ENCODE data around the gene NCK2. TPM values are rescaled to one million over a fixed set of nuclear protein-coding genes. Genes with fewer than 3 reads are reported as not detected.

The NCK2 gene
- total and polyA plus RNA-seq, 2 experiments from 2014 or later, result 55.0 to 65.9 TPM

DNA sequence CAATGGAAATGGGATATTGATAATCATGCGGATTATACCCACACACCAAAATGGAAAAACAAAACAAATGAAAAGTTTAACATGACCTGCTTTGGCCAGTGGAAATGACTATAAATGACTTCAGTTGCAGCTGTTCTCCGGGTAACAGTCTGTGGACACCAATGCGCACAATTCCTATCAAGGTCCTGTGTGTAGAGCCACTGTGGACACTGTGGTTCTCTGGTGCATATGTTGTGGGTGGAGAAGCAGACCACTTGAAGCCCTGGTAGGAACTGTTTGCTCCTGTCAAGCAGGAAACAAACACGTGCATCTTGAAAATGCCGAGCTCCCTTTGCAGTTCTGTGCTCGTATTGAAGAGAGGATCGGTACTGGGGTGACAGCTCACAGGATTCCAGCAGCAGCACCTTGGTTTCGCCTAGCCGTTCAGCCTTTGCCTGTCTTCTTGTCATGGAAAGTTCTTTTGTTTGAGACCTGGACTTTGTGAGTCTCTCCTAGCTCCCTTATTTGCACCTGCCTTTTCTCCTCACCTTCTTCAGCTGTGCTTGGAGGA is 32.9 kb downstream of the NCK2 start:
- H3K9me3 ChIP-seq (ENCODE audit: low read depth), result no peaks in the 10 kb centered on the region
- H3K36me3 ChIP-seq, result no peaks in the 10 kb centered on the region
- H3K4me1 ChIP-seq (ENCODE audit: low read depth), result no peaks in the 10 kb centered on the region
- H3K4me3 ChIP-seq, result no peak overlapping the region
- no peak overlapping the region for H3K27ac ChIP-seq
- no peak for DNase-seq (ENCODE audit: low read depth in 1 of 2, low spot score in 1 of 2)
- TF ChIP-seq, protein P1, sequence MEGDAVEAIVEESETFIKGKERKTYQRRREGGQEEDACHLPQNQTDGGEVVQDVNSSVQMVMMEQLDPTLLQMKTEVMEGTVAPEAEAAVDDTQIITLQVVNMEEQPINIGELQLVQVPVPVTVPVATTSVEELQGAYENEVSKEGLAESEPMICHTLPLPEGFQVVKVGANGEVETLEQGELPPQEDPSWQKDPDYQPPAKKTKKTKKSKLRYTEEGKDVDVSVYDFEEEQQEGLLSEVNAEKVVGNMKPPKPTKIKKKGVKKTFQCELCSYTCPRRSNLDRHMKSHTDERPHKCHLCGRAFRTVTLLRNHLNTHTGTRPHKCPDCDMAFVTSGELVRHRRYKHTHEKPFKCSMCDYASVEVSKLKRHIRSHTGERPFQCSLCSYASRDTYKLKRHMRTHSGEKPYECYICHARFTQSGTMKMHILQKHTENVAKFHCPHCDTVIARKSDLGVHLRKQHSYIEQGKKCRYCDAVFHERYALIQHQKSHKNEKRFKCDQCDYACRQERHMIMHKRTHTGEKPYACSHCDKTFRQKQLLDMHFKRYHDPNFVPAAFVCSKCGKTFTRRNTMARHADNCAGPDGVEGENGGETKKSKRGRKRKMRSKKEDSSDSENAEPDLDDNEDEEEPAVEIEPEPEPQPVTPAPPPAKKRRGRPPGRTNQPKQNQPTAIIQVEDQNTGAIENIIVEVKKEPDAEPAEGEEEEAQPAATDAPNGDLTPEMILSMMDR (IDR thresholded peaks at IDR 0.05; ENCODE audit: low read depth, low read length), result no peak
- H3K27me3 ChIP-seq, result no peaks in the 10 kb centered on the region

DNA sequence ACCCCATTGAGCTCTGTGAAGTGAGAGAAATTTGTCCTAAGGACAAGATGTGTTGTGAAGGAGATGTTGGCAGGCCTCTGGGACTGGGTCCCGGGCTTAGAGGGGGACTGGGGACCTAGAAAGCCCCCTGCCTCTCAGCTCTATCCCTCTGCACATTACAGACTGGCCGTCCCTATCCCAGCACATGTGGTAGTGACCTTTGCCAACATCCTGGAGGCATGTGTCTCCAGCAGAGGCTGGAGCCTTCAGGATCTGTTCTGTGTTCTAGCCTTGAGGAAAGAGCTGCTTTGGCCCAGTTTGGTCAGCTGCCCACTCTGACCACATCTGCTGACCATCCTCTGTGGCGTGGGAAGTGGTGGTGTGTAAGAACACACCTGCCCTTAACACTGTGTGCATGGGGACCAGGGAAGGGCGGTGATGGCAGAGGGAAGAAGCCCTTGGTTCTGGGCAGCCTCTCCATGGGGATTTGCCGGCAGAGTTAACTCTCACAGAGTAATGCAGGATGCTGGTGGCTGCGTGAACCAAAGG is 33.4 kb downstream of the NCK2 start:
- DNase-seq (ENCODE audit: low read depth in 1 of 2, low spot score in 1 of 2), result no peak
- no peak overlapping the region for H3K4me3 ChIP-seq
- no peaks in the 10 kb centered on the region for H3K36me3 ChIP-seq
- no peaks in the 10 kb centered on the region for H3K9me3 ChIP-seq (ENCODE audit: low read depth)
- TF ChIP-seq, protein P1 (IDR thresholded peaks at IDR 0.05; ENCODE audit: low read depth, low read length), result no peak
- no peak overlapping the region for H3K27ac ChIP-seq
- no peaks in the 10 kb centered on the region for H3K4me1 ChIP-seq (ENCODE audit: low read depth)
- H3K27me3 ChIP-seq, result no peaks in the 10 kb centered on the region

DNA sequence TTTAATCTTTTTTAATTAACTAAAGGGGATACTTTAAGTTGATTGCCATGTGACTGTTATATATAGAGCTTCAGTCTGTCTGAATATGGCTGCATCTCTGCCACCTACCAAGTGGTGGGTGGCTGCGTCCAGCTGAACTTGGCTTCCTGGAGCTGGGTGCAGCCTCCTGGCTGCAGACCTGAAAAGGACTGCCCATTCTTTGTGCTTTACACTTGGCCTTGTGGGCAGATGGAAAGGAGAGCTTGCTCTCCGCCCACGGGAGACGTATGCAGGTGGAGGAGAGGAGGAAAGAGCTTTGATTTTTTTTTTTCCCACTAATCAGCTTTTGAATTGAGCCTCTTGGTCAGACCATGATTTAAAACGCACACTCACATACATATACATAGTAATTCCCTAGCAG is 34.7 kb downstream of the NCK2 start:
- no peak for DNase-seq (ENCODE audit: low read depth in 1 of 2, low spot score in 1 of 2)
- no peaks in the 10 kb centered on the region for H3K36me3 ChIP-seq
- TF ChIP-seq, protein P1 (IDR thresholded peaks at IDR 0.05; ENCODE audit: low read depth, low read length), result no peak
- H3K9me3 ChIP-seq (ENCODE audit: low read depth), result no peaks in the 10 kb centered on the region
- no peak overlapping the region for H3K4me3 ChIP-seq
- H3K27me3 ChIP-seq, result no peaks in the 10 kb centered on the region
- no peak overlapping the region for H3K27ac ChIP-seq
- no peaks in the 10 kb centered on the region for H3K4me1 ChIP-seq (ENCODE audit: low read depth)

DNA sequence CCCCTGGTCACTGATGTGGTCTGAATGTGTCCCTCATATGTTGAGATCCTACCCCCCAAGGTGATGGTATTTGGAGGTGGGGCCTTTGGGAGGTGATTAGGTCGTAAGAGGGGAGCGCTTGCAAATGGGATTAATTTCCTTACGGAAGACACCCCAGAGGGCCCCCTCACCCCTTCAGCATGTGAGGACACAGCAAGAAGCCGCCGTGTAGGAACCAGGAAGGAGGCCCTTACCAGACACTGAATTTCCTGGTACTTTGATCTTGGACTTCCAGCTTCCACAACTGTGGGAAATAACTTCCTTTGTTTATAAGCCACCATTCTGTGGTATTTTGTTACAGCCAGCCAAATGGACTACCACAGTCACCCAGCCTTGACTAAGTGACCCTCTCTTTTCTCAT is 35.9 kb downstream of the NCK2 start:
- no peaks in the 10 kb centered on the region for H3K36me3 ChIP-seq
- DNase-seq (ENCODE audit: low read depth in 1 of 2, low spot score in 1 of 2), result no peak
- TF ChIP-seq, protein P1 (IDR thresholded peaks at IDR 0.05; ENCODE audit: low read depth, low read length), result no peak
- no peak overlapping the region for H3K4me3 ChIP-seq
- no peaks in the 10 kb centered on the region for H3K4me1 ChIP-seq (ENCODE audit: low read depth)
- H3K27ac ChIP-seq, result no peak overlapping the region
- H3K9me3 ChIP-seq (ENCODE audit: low read depth), result no peaks in the 10 kb centered on the region
- H3K27me3 ChIP-seq, result no peaks in the 10 kb centered on the region

- Histone ChIP-seq H3K27me3 (no peaks in the 10 kb centered on the region), H3K9me3 (ENCODE audit: low read depth) (no peaks in the 10 kb centered on the region), H3K36me3 (no peaks in the 10 kb centered on the region), H3K4me1 (ENCODE audit: low read depth) (no peaks in the 10 kb centered on the region), H3K27ac (no peak overlapping the region), H3K4me3 (no peak overlapping the region)
- TF ChIP-seq, protein P1 (IDR thresholded peaks at IDR 0.05; ENCODE audit: low read depth, low read length), result no peak
- peak in 1 of 2 donors; percentile 65 for DNase-seq (ENCODE audit: low read depth in 1 of 2, low spot score in 1 of 2)
These were observed 36.7 kb downstream of the NCK2 start for GRCh38 chr2:105781274-105781978.
